OCI-LY3 (cell line): Measurements from ENCODE around the gene ZNF630.
"Not testable (repeated sequence)": the region's sequence is repeated elsewhere in the genome, so short reads cannot be mapped to it uniquely, and the experiment has no call there.

Experiments used
- H2AFZ ChIP-seq: fragments of 200-600, 300-600 bp; shearing (Covaris generic); 2 replicates; pipeline ENCODE4 v1.6.0; 2014; ENCODE audit warnings: antibody characterized with exemption, low read depth, low read length
- H3K27ac ChIP-seq: fragments of 200-600, 300-600 bp; sonication (generic); 2 replicates; pipeline ENCODE4 v1.5.1; 2014; ENCODE audit warnings: mild to moderate bottlenecking, low read length, moderate library complexity, mixed read lengths
- H3K27me3 ChIP-seq: fragments of 200-600, 300-600 bp; sonication (generic); 2 replicates; pipeline ENCODE4 v1.6.1; 2014; ENCODE audit warnings: low read depth, low read length, mixed read lengths
- H3K36me3 ChIP-seq: fragments of 200-600, 300-600 bp; sonication (generic); replicated peaks from 2 replicates; pipeline ENCODE3; 2014; ENCODE audit warnings: low read depth, low read length, mixed read lengths
- H3K4me1 ChIP-seq: fragments of 300-600, 200-600 bp; sonication (generic); 2 replicates; pipeline ENCODE4 v1.6.1; 2014; ENCODE audit warnings: low read length, mixed read lengths
- H3K4me2 ChIP-seq: fragments of 200-600, 300-600 bp; sonication (generic); 2 replicates; pipeline ENCODE4 v1.6.1; 2014; ENCODE audit warnings: low read length, mixed read lengths
- H3K4me3 ChIP-seq: fragments of 300-600, 200-600 bp; sonication (generic); 2 replicates; pipeline ENCODE4 v1.5.1; 2014; ENCODE audit warnings: antibody characterized with exemption, mild to moderate bottlenecking, low read length, moderate library complexity
- H3K79me2 ChIP-seq: fragments of 300-600, 200-600 bp; shearing (Covaris generic); 2 replicates; pipeline ENCODE4 v1.6.1; 2014; ENCODE audit warnings: mild to moderate bottlenecking, low read length, mixed read lengths
- H3K9ac ChIP-seq: fragments of 300-600, 200-600 bp; shearing (Covaris generic); 2 replicates; pipeline ENCODE4 v1.6.0; 2014; ENCODE audit warnings: mild to moderate bottlenecking, low read length, moderate library complexity
- H3K9me3 ChIP-seq: fragments of 200-600, 300-600 bp; shearing (Covaris generic); 2 replicates; pipeline ENCODE4 v1.6.1; 2014; ENCODE audit warnings: low read length, mixed read lengths; ENCODE audit not compliant: insufficient read depth
- H4K20me1 ChIP-seq: fragments of 200-600, 300-600 bp; sonication (generic); 2 replicates; pipeline ENCODE4 v1.6.1; 2016; ENCODE audit warnings: low read length, mixed read lengths; ENCODE audit not compliant: insufficient read depth
- EZH2phosphoT487 ChIP-seq: fragments of 200-600 bp; shearing (Covaris generic); IDR thresholded peaks from 2 replicates; pipeline ENCODE4 v1.6.1; 2018; ENCODE audit warnings: antibody characterized with exemption, mixed run types, low read depth
- TF ChIP-seq, protein P1 (sequence below): fragments of 200-600, 300-600 bp; sonication (generic); IDR thresholded peaks from 2 replicates; pipeline ENCODE4 v1.5.1; 2014; ENCODE audit warnings: antibody characterized with exemption, low read length, low read depth

The ZNF630 gene

DNA sequence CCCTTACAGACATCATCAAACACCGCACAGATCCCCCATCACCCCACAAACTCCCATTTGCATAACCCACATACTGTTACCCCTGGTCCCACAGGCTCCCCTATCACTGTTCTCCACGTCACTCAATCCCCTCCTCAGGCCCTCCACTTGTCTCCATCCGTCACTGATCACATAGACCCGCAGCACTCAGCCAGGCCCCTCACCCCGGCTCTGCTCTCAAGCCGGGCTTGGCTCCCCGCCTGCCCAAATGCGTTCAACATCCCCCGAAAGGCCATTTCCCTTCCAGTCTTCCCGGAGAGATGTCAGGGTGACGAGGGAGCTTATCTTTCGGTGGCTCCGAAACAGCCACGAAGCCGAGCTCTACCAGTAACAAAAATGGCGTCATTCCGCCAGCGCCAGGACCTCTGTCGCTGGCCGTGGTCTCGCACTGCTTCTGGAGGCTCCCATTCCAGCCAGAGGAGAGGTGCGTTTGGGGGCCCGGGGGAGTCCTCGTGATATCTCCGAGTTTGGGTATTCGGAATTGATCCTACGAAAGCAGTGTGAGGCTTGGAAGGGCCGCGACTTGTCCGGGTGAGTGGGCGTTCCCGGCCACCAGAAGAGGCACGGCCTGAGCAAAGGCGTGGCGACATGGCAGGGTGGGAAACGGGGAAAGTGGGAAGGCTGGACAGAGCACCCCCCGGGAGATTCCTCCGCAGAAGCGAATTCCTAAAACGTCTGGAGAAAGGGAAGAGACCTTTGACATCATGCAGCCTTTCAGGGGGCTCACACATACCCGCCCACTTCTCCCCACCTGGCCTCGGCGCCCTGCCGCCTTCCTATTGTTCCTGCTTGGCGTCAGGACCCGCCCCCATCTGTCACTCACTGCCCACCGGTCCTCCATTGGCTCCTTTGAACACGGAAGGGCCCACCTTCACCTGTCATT, at the start of gene ZNF630:
Gene ZNF630 (minus strand): TSS at position 577 of the 922 bp plus-strand sequence. CDS start 4,754 bp downstream, outside the sequence.
- H2AFZ ChIP-seq: peak within 1 kb of the TSS; percentile 81
- H3K79me2 ChIP-seq: no peaks in the 10 kb centered on the region
- no peaks in the 10 kb centered on the region for H3K27me3 ChIP-seq
- no peaks in the 10 kb centered on the region for H3K9me3 ChIP-seq
- peak within 1 kb of the TSS; percentile 77 for H3K4me2 ChIP-seq
- TF ChIP-seq, protein P1, sequence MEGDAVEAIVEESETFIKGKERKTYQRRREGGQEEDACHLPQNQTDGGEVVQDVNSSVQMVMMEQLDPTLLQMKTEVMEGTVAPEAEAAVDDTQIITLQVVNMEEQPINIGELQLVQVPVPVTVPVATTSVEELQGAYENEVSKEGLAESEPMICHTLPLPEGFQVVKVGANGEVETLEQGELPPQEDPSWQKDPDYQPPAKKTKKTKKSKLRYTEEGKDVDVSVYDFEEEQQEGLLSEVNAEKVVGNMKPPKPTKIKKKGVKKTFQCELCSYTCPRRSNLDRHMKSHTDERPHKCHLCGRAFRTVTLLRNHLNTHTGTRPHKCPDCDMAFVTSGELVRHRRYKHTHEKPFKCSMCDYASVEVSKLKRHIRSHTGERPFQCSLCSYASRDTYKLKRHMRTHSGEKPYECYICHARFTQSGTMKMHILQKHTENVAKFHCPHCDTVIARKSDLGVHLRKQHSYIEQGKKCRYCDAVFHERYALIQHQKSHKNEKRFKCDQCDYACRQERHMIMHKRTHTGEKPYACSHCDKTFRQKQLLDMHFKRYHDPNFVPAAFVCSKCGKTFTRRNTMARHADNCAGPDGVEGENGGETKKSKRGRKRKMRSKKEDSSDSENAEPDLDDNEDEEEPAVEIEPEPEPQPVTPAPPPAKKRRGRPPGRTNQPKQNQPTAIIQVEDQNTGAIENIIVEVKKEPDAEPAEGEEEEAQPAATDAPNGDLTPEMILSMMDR: no peak
- TF ChIP-seq EZH2phosphoT487: no peak
- H3K4me1 ChIP-seq: peaks cover 31% of the 10 kb centered on the region
- H3K27ac ChIP-seq: peak within 1 kb of the TSS; percentile 63
- peak within 1 kb of the TSS; percentile 90 for H3K9ac ChIP-seq
- no peaks in the 10 kb centered on the region for H4K20me1 ChIP-seq
- H3K36me3 ChIP-seq: peaks cover 6% of the 10 kb centered on the region
- H3K4me3 ChIP-seq: peak within 1 kb of the TSS; percentile 91

DNA sequence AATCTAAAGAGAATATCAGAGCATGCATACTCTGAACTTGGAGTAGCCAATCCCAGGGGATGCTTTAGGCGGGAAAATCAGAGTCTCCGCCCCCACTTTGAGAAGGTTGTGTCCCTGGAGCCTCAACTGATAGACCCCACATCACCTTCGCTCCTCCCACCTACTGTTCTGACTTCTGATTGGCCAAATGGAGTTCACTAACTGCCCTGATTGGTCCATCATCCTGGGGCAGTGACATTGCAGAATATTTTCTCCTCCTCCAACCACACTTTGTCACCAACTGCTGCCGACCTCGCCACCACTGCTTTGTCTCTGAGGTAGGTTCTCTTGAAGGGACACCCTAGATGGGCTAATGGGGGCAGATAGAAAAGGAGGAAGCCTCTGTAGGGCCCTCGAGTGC, 36.3 kb upstream of the ZNF630 start:
- no peaks in the 10 kb centered on the region for H3K79me2 ChIP-seq

GRCh38 chrX:48102874-48103374, 31.5 kb upstream of the ZNF630 start:
- Histone ChIP-seq H2AFZ (no peak overlapping the region), H3K4me2 (no peak overlapping the region), H3K79me2 (no peaks in the 10 kb centered on the region), H3K36me3 (no peaks in the 10 kb centered on the region), H3K4me3 (no peak overlapping the region), H3K4me1 (no peaks in the 10 kb centered on the region), H3K9ac (no peak overlapping the region), H3K27me3 (no peaks in the 10 kb centered on the region), H3K9me3 (no peaks in the 10 kb centered on the region), H4K20me1 (no peaks in the 10 kb centered on the region), H3K27ac (no peak overlapping the region)
- no peak for TF ChIP-seq EZH2phosphoT487
- TF ChIP-seq, protein P1: no peak

More for the DNA sequence above, 36.3 kb upstream of the ZNF630 start:
- Histone ChIP-seq H3K4me3 (no peak overlapping the region), H3K27ac (no peak overlapping the region), H4K20me1 (no peaks in the 10 kb centered on the region), H3K9me3 (no peaks in the 10 kb centered on the region), H3K4me2 (no peak overlapping the region), H3K9ac (no peak overlapping the region), H3K27me3 (no peaks in the 10 kb centered on the region), H3K4me1 (no peaks in the 10 kb centered on the region), H2AFZ (no peak overlapping the region), H3K36me3 (no peaks in the 10 kb centered on the region)
- no peak for TF ChIP-seq EZH2phosphoT487
- TF ChIP-seq, protein P1: no peak

- H3K27me3 ChIP-seq: no peaks in the 10 kb centered on the region
- H2AFZ ChIP-seq: no peak overlapping the region
- H3K9me3 ChIP-seq: no peaks in the 10 kb centered on the region
- no peak overlapping the region for H3K4me3 ChIP-seq
- no peaks in the 10 kb centered on the region for H3K79me2 ChIP-seq
- H3K36me3 ChIP-seq: no peaks in the 10 kb centered on the region
- TF ChIP-seq, protein P1: no peak
- no peak for TF ChIP-seq EZH2phosphoT487
- H3K4me2 ChIP-seq: no peak overlapping the region
- H3K9ac ChIP-seq: no peak overlapping the region
- H4K20me1 ChIP-seq: no peaks in the 10 kb centered on the region
- H3K4me1 ChIP-seq: no peaks in the 10 kb centered on the region
- no peak overlapping the region for H3K27ac ChIP-seq
Observed at GRCh38 chrX:48101443-48101842, 30.0 kb upstream of the ZNF630 start.

- not testable (repeated sequence) for H3K79me2 ChIP-seq, H3K9me3 ChIP-seq, H3K4me2 ChIP-seq, H3K27ac ChIP-seq, H3K9ac ChIP-seq, H4K20me1 ChIP-seq, H3K4me3 ChIP-seq, H3K27me3 ChIP-seq, H3K36me3 ChIP-seq, H3K4me1 ChIP-seq, H2AFZ ChIP-seq
Observed at GRCh38 chrX:48092558-48092957, 21.1 kb upstream of the ZNF630 start.
